ENCODE measurements around the gene DCBLD2.

DNA sequence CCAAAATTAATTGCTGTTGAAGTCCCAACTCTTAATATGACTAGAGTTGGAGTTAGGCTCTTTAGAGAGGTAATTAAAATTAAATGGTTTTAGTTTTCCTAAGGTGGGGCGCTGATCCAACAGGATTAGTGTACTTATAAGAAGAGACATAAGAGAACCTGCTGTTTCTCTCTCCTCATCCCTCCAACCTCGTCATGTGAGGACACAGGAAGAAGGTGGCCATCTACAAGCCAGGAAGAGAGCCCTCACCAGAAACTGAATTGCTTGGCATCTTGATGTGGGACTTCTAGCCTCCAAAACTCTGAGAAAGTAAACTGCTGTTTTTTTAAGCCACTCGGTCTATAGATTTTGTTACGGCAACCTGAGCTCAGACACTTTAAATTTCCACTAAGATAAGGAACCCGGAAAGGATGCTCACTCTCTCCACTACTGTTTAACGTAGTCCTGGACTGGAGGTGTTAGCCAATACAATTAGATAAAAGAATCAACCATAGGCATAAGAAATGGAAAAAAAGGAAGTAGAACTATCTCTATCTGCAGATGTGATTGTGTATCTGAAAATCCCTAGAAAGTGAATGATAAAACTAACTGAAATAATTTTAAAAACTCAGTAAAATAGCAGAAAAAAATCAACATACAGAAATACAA, 26.8 kb downstream of the DCBLD2 start:
- TF ChIP-seq, protein P1, sequence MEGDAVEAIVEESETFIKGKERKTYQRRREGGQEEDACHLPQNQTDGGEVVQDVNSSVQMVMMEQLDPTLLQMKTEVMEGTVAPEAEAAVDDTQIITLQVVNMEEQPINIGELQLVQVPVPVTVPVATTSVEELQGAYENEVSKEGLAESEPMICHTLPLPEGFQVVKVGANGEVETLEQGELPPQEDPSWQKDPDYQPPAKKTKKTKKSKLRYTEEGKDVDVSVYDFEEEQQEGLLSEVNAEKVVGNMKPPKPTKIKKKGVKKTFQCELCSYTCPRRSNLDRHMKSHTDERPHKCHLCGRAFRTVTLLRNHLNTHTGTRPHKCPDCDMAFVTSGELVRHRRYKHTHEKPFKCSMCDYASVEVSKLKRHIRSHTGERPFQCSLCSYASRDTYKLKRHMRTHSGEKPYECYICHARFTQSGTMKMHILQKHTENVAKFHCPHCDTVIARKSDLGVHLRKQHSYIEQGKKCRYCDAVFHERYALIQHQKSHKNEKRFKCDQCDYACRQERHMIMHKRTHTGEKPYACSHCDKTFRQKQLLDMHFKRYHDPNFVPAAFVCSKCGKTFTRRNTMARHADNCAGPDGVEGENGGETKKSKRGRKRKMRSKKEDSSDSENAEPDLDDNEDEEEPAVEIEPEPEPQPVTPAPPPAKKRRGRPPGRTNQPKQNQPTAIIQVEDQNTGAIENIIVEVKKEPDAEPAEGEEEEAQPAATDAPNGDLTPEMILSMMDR (conservative IDR thresholded peaks at IDR 0.05; ENCODE audit: low read depth, low read length) = no peak
- TF ChIP-seq EZH2 (IDR thresholded peaks at IDR 0.05; ENCODE audit: borderline replicate concordance, low read depth, low read length, poor library complexity, severe bottlenecking) = no peak
